ENCODE data around the gene COG3. TPM values are rescaled to one million over a fixed set of nuclear protein-coding genes. Genes with fewer than 3 reads are reported as not detected.

The COG3 gene
- total and polyA plus RNA-seq, 2 of the 13 experiments (the other 11 are each of a cell fraction or from before 2014, with no cell fraction given), result 37.8 to 47.5 TPM

- ChIA-PET CTCF (ENCODE audit: low intra/inter-chr PET ratio, low total read pairs) (no interaction called here), POLR2A (no interaction called here)
- Histone ChIP-seq H3K4me2 (ENCODE audit: low read depth, low read length) (no peak overlapping the region), H4K20me1 (ENCODE audit: insufficient read depth, low read length) (no peaks in the 10 kb centered on the region), H3K4me3 (replicated peaks in 1 of 3; ENCODE audit: insufficient read depth in 1 of 3, low read depth in 2 of 3, low read length in 3 of 3) (no peak overlapping the region), H3K36me3 (replicated peaks in 1 of 2; ENCODE audit: control insufficient read depth in 1 of 2, insufficient read depth in 2 of 2, low read length in 2 of 2) (peaks cover 10 to 50% of the 10 kb centered on the region in 2 experiments; a peak in 4 of 5 replicates), H3K27ac (ENCODE audit: extremely low read length, insufficient read depth, low read length) (no peak overlapping the region), H3K4me1 (ENCODE audit: insufficient read depth, low read length) (no peaks in the 10 kb centered on the region), H3K27me3 (ENCODE audit: control insufficient read depth in 1 of 2, insufficient read depth in 2 of 2, low read length in 2 of 2) (no peaks in the 10 kb centered on the region; a peak in 1 of 5 replicates), H3K9ac (ENCODE audit: insufficient read depth, low read depth, low read length) (no peak overlapping the region), H3K79me2 (ENCODE audit: insufficient read depth, low read length) (no peaks in the 10 kb centered on the region), H2AFZ (ENCODE audit: low read length) (no peak overlapping the region), H3K9me3 (ENCODE audit: low read length) (no peaks in the 10 kb centered on the region)
- intact Hi-C loops (cut with micrococcal nuclease; ENCODE audit: unreplicated experiment), result loop anchor here (5.0 kb wide), 2 partner anchors 75 to 100 kb away; partner anchors contain the start of gene SLC25A30
- BruUV-seq (replicated peaks), result TSS peak; percentile 25
- no peak for TF ChIP-seq NR2F6 (IDR thresholded peaks at IDR 0.05)
- TF ChIP-seq NR2F6 (CRISPR knock-in tag; IDR thresholded peaks at IDR 0.05), result no peak
- TF ChIP-seq ARNTL (CRISPR knock-in tag; IDR thresholded peaks at IDR 0.05), result no peak
- no peak for TF ChIP-seq ZNF484 (CRISPR knock-in tag; IDR thresholded peaks at IDR 0.05; ENCODE audit: borderline replicate concordance, low read depth)
- no peak for TF ChIP-seq REST (IDR thresholded peaks at IDR 0.05; ENCODE audit: borderline replicate concordance in 1 of 2, low read depth in 1 of 2, low read length in 2 of 2)
- TF ChIP-seq ZNF543 (CRISPR knock-in tag; IDR thresholded peaks at IDR 0.05), result no peak
- no peak for TF ChIP-seq THAP9 (CRISPR knock-in tag; IDR thresholded peaks at IDR 0.05; ENCODE audit: borderline replicate concordance)
- TF ChIP-seq ZNF234 (CRISPR knock-in tag; conservative IDR thresholded peaks at IDR 0.05), result no peak
- TF ChIP-seq ZBTB26 (CRISPR knock-in tag; IDR thresholded peaks at IDR 0.05; ENCODE audit: borderline replicate concordance), result no peak
- TF ChIP-seq ZBTB49 (CRISPR knock-in tag; IDR thresholded peaks at IDR 0.05; ENCODE audit: borderline replicate concordance), result no peak
- no peak for TF ChIP-seq SMYD3 (CRISPR knock-in tag; IDR thresholded peaks at IDR 0.05)
- TF ChIP-seq EED (CRISPR knock-in tag; IDR thresholded peaks at IDR 0.05), result no peak
- TF ChIP-seq ZFP62 (CRISPR knock-in tag; IDR thresholded peaks at IDR 0.05), result no peak
- no peak for TF ChIP-seq ZNF101 (CRISPR knock-in tag; IDR thresholded peaks at IDR 0.05; ENCODE audit: borderline replicate concordance, low read depth)
- in situ Hi-C loops (cut with HindIII; ENCODE audit: extremely low pct_ligation_motif_present, low pct_unique_long_range_greater_than_20kb), result no loop called here
- DNase-seq (ENCODE audit: low spot score) (no peak), ATAC-seq (no peak), FAIRE-seq (no peak)
- WGBS (ENCODE audit: low lambda C conversion rate), result 97% methylated on average over 1 of the region's 1 CpG
Measured at GRCh38 chr13:45492538-45492937, 27.8 kb downstream of the COG3 start.
